Activated naive CD8-positive, alpha-beta T cell treated with anti-CD3 and anti-CD28 coated beads, Interleukin-2, amount 50 U/mL, for 16 hours (primary cell): ENCODE data around the gene PEX26.
"Not testable (repeated sequence)": the region's sequence is repeated elsewhere in the genome, so short reads cannot be mapped to it uniquely, and the experiment has no call there.

Source experiments
- DNase-seq: peaks from one replicate; pipeline ENCODE4 v3.0.0-alpha.2; 2020; ENCODE audit warnings: low read depth, low spot score

PEX26 gene

GRCh38 chr22:18096823-18097222 is 19.0 kb downstream of the PEX26 start:
- no peak for DNase-seq

GRCh38 chr22:18100781-18101180 is 23.0 kb downstream of the PEX26 start:
- no peak for DNase-seq

GRCh38 chr22:18101536-18101935 is 23.7 kb downstream of the PEX26 start:
- no peak for DNase-seq

- no peak for DNase-seq
These were observed 25.9 kb downstream of the PEX26 start for GRCh38 chr22:18103527-18104269.

GRCh38 chr22:18104566-18104965 is 26.8 kb downstream of the PEX26 start:
- no peak for DNase-seq

- not testable (repeated sequence) for DNase-seq
These were observed 28.2 kb downstream of the PEX26 start for GRCh38 chr22:18105981-18106380.

- DNase-seq, result not testable (repeated sequence)
These were observed 29.0 kb downstream of the PEX26 start for GRCh38 chr22:18106550-18107341.

- DNase-seq, result no peak
These were observed 30.4 kb downstream of the PEX26 start for GRCh38 chr22:18108187-18108586.

GRCh38 chr22:18109410-18110193 is 31.8 kb downstream of the PEX26 start:
- DNase-seq, result no peak

- DNase-seq, result no peak
These were observed 32.6 kb downstream of the PEX26 start, which contains the start of gene TUBA8 for GRCh38 chr22:18110194-18110953. TUBA8 (plus strand) TSS chr22:18110809; CDS start chr22:18110866, 57 bp downstream.

- DNase-seq, result no peak
These were observed 33.4 kb downstream of the PEX26 start for GRCh38 chr22:18110954-18111758.

GRCh38 chr22:18111759-18112330 is 34.1 kb downstream of the PEX26 start:
- no peak for DNase-seq

- no peak for DNase-seq
These were observed 34.6 kb downstream of the PEX26 start for GRCh38 chr22:18112440-18112839.

GRCh38 chr22:18113680-18114394 is 36.0 kb downstream of the PEX26 start:
- no peak for DNase-seq

GRCh38 chr22:18114495-18114894 is 36.7 kb downstream of the PEX26 start:
- DNase-seq, result no peak

GRCh38 chr22:18114976-18115652 is 37.3 kb downstream of the PEX26 start:
- no peak for DNase-seq

GRCh38 chr22:18115906-18116371 is 38.1 kb downstream of the PEX26 start:
- no peak for DNase-seq

GRCh38 chr22:18116634-18117033 is 38.8 kb downstream of the PEX26 start:
- no peak for DNase-seq
